A549 (cell line): ENCODE measurements around the gene EPB42. TPM values are rescaled to one million over a fixed set of nuclear protein-coding genes. Genes with fewer than 3 reads are reported as not detected.

Source experiments
- ATAC-seq, 2 experiments: fragments of 200-7000 bp in 1 of 2; fragments of >200 bp in 1 of 2; cut with Nextera tagmentation in 1 of 2; cut with Tn5 transposase in 1 of 2; 3 replicates each; pipeline versions ENCODE4 v1.8.0 to v1.9.1; 2018 to 2020; ENCODE audit warnings: mild to moderate bottlenecking in 1 of 2, moderate library complexity in 1 of 2
- CTCF ChIA-PET: fragments of 300-600 bp; sonication (Branson Sonifier 250); formaldehyde crosslinking; extraction: SDS; loops from one replicate; lab custom pipeline; 2021; ENCODE audit warnings: antibody characterized with exemption, inconsistent platforms; lab: Yijun Ruan, JAX
- POLR2A ChIA-PET: fragments of 350-600 bp; formaldehyde crosslinking; extraction: SDS; loops from one replicate; lab custom pipeline; 2021; ENCODE audit warnings: antibody characterized with exemption, inconsistent platforms; lab: Yijun Ruan, JAX
- DNase-seq, 2 experiments: peaks; one replicate each; pipeline versions ENCODE4 v3.0.0 to v3.0.0-alpha.2; 2011 to 2016; ENCODE audit warnings: low read depth in 1 of 2, low spot score in 1 of 2
- FAIRE-seq: peaks from 2 replicates; lab custom pipeline; 2011; peaks lifted over from hg19 to GRCh38; lab: Jason Lieb, UNC
- H3K27ac ChIP-seq, 2 experiments: fragments of >200 bp; sonication (Bioruptor Twin); formaldehyde crosslinking; 3 replicates each; pipeline ENCODE4 v1.5.1; 2016 to 2017
- H3K4me1 ChIP-seq: fragments of >200 bp; sonication (Bioruptor Twin); formaldehyde crosslinking; 3 replicates; pipeline ENCODE4 v1.6.1; 2016
- H3K4me2 ChIP-seq: fragments of >200 bp; sonication (Bioruptor Twin); formaldehyde crosslinking; 3 replicates; pipeline ENCODE4 v1.6.1; 2016
- H3K4me3 ChIP-seq: fragments of >200 bp; sonication (Bioruptor Twin); formaldehyde crosslinking; 3 replicates; pipeline ENCODE4 v1.5.1; 2016
- H3K9me3 ChIP-seq: fragments of >200 bp; sonication (Bioruptor Twin); formaldehyde crosslinking; 3 replicates; pipeline ENCODE4 v1.6.1; 2016
- CBX2 ChIP-seq: fragments of 200-600 bp; sonication (generic); IDR thresholded peaks from 2 replicates; pipeline ENCODE4 v1.6.1; 2016; ENCODE audit warnings: low read depth, mild to moderate bottlenecking, borderline replicate concordance
- CEBPB ChIP-seq, 2 experiments: fragments of >200 bp in 1 of 2; sonication (Bioruptor Twin) in 1 of 2; formaldehyde crosslinking in 1 of 2; IDR thresholded peaks; 2 replicates each; pipeline ENCODE4 v1.6.1; 2012 to 2016
- EHMT2 ChIP-seq: fragments of 200-600 bp; sonication (generic); IDR thresholded peaks from 2 replicates; pipeline ENCODE4 v1.6.1; 2016; ENCODE audit warnings: antibody characterized with exemption, low read depth, mild to moderate bottlenecking, moderate library complexity
- HDAC2 ChIP-seq: fragments of 200-600 bp; sonication (generic); IDR thresholded peaks from 2 replicates; pipeline ENCODE4 v1.6.1; 2016
- HEYL ChIP-seq: fragments of 250-450 bp; sonication (Bioruptor Pico); IDR thresholded peaks from 2 replicates; pipeline ENCODE4 v1.8.0; 2021; ENCODE audit warnings: mild to moderate bottlenecking, moderate library complexity
- HOXB13 ChIP-seq: fragments of 250-450 bp; sonication (Bioruptor Pico); IDR thresholded peaks from 2 replicates; pipeline ENCODE4 v1.5.0; 2020; ENCODE audit warnings: low read depth, mild to moderate bottlenecking, moderate library complexity
- HOXB5 ChIP-seq: fragments of 250-450 bp; sonication (Bioruptor Pico); IDR thresholded peaks from 2 replicates; pipeline ENCODE4 v1.5.0; 2020; ENCODE audit warnings: mild to moderate bottlenecking, moderate library complexity
- JUN ChIP-seq, 2 experiments: fragments of >200 bp; sonication (Bioruptor Twin); formaldehyde crosslinking; IDR thresholded peaks; 2 replicates in 1 of 2; 3 replicates in 1 of 2; pipeline ENCODE4 v1.6.1; 2016 to 2017
- JUNB ChIP-seq: fragments of >200 bp; sonication (Bioruptor Twin); formaldehyde crosslinking; IDR thresholded peaks from 2 replicates; pipeline ENCODE4 v1.6.1; 2016
- KDM1A ChIP-seq: fragments of 200-600 bp; sonication (generic); IDR thresholded peaks from 2 replicates; pipeline ENCODE4 v1.6.1; 2016; ENCODE audit warnings: low read depth, mild to moderate bottlenecking
- MYC ChIP-seq: IDR thresholded peaks from 2 replicates; pipeline ENCODE4 v1.6.1; 2012; ENCODE audit warnings: mild to moderate bottlenecking, inconsistent platforms, low read length, improper control_type of control experiment, borderline replicate concordance
- NPAS2 ChIP-seq: fragments of 250-450 bp; sonication (Bioruptor Pico); IDR thresholded peaks from 2 replicates; pipeline ENCODE4 v1.8.0; 2022; ENCODE audit warnings: mild to moderate bottlenecking, moderate library complexity, borderline replicate concordance
- NR3C1 ChIP-seq: fragments of >200 bp; sonication (Bioruptor Twin); formaldehyde crosslinking; IDR thresholded peaks from 3 replicates; pipeline ENCODE4 v1.6.1; 2017
- PHF8 ChIP-seq: fragments of 200-600 bp; sonication (generic); IDR thresholded peaks from 2 replicates; pipeline ENCODE4 v1.6.1; 2016; ENCODE audit warnings: low read depth, mild to moderate bottlenecking, antibody characterized with exemption, moderate library complexity, borderline replicate concordance
- POLR2A ChIP-seq: IDR thresholded peaks from 2 replicates; pipeline ENCODE4 v1.6.1; 2012; ENCODE audit warnings: mild to moderate bottlenecking, low read length
- POLR2AphosphoS2 ChIP-seq: conservative IDR thresholded peaks from 2 replicates; pipeline ENCODE4 v1.6.1; 2012; ENCODE audit warnings: low read length, improper control_type of control experiment, inconsistent platforms
- RAD21 ChIP-seq, 2 experiments: fragments of >200 bp in 1 of 2; sonication (Bioruptor Twin) in 1 of 2; formaldehyde crosslinking in 1 of 2; IDR thresholded peaks in 1 of 2; conservative IDR thresholded peaks in 1 of 2; 2 replicates in 1 of 2; 3 replicates in 1 of 2; pipeline ENCODE4 v1.6.1; 2012 to 2018; ENCODE audit warnings: inconsistent platforms in 1 of 2
- RFX5 ChIP-seq: fragments of 450-650 bp; IDR thresholded peaks from 2 replicates; pipeline ENCODE4 v1.7.1; 2014; ENCODE audit warnings: antibody characterized with exemption, mild to moderate bottlenecking, moderate library complexity
- RNF2 ChIP-seq: fragments of 200-600 bp; sonication (generic); IDR thresholded peaks from 2 replicates; pipeline ENCODE4 v1.6.1; 2016; ENCODE audit warnings: low read depth, mild to moderate bottlenecking, antibody characterized with exemption, moderate library complexity, borderline replicate concordance
- SMC3 ChIP-seq: fragments of >200 bp; sonication (Bioruptor Twin); formaldehyde crosslinking; IDR thresholded peaks from 3 replicates; pipeline ENCODE4 v1.6.1; 2018; ENCODE audit warnings: inconsistent platforms
- ZC3H11A ChIP-seq: fragments of 450-650 bp; IDR thresholded peaks from 2 replicates; pipeline ENCODE4 v1.6.1; 2014; ENCODE audit warnings: antibody characterized with exemption, mild to moderate bottlenecking
- ZSCAN20 ChIP-seq: fragments of 250-450 bp; sonication (Bioruptor Pico); IDR thresholded peaks from 2 replicates; pipeline ENCODE4 v1.8.0; 2022; ENCODE audit warnings: mild to moderate bottlenecking, moderate library complexity
- WGBS: methylation state at CpG from one replicate; pipeline ENCODE4 v1.1.6; 2017; ENCODE audit errors: missing lambda C conversion rate; 5-methylcytosine and 5-hydroxymethylcytosine counted together
- polyA plus RNA-seq, 4 experiments: library from polyadenylated mRNA; depleted of rRNA in 3 of 4; stranded (reverse); fragments of >200 nt; fragmentation: RNase III in 1 of 4; extraction: RNeasy Plus Mini Kit Qiagen cat#74134 plus additional on column Dnase treatment in 1 of 4; gene quantifications; 2 replicates in 3 of 4; 3 replicates in 1 of 4; pipeline ENCODE4 v1.2.3, GENCODE V29; 2011 to 2017
- TF ChIP-seq, protein P1 (sequence below): fragments of >200 bp; sonication (Bioruptor Twin); formaldehyde crosslinking; IDR thresholded peaks from 3 replicates; pipeline ENCODE4 v1.5.1; 2016
- TF ChIP-seq, protein P2 (sequence below): fragments of 250-450 bp; sonication (Bioruptor Pico); IDR thresholded peaks from 2 replicates; pipeline ENCODE4 v1.5.0; 2021; ENCODE audit warnings: mild to moderate bottlenecking, moderate library complexity, borderline replicate concordance
- TF ChIP-seq, protein P3 (sequence below): fragments of 150-350 bp; IDR thresholded peaks from 2 replicates; pipeline ENCODE4 v1.6.1; 2014; ENCODE audit warnings: low read depth, mild to moderate bottlenecking, low read length
- TF ChIP-seq, protein P4 (sequence below): IDR thresholded peaks from 2 replicates; pipeline ENCODE4 v1.6.1; 2012

The EPB42 gene
- polyA plus RNA-seq, 2 of the 4 experiments (the other 2 are of a cell fraction), result not detected

DNA sequence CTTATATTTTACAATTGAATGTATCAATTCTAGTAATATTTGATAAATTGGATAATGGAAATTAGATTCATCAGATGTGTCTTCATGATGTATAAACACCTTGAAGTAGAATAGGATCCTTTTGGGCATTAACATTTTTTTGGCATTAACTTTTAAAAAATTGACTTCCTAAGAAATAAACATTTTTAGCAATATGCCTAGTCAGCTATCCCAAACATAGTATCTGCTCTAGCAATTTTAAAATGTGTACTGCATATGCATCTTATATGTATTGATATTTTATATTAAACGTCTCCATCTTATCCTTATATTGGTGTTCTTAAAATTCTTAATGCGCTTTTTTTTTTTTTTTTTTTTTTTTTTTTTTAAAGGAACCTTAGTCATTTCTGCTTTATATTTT is 27.1 kb downstream of the EPB42 start:
- TF ChIP-seq KDM1A (no peak), CBX2 (no peak), JUN (IDR thresholded peaks at IDR 0.05) (no peak), NPAS2 (CRISPR knock-in tag) (no peak), MYC (no peak), PHF8 (no peak), EHMT2 (no peak), HOXB5 (CRISPR knock-in tag) (no peak), HDAC2 (no peak), RNF2 (no peak), POLR2AphosphoS2 (no peak), HOXB13 (CRISPR knock-in tag) (no peak), JUNB (no peak), POLR2A (no peak), RAD21 (conservative IDR thresholded peaks at IDR 0.05 in 1 of 2, IDR thresholded peaks at IDR 0.05 in 1 of 2) (no peak), ZSCAN20 (CRISPR knock-in tag) (no peak), ZC3H11A (no peak)
- TF ChIP-seq, protein P1, sequence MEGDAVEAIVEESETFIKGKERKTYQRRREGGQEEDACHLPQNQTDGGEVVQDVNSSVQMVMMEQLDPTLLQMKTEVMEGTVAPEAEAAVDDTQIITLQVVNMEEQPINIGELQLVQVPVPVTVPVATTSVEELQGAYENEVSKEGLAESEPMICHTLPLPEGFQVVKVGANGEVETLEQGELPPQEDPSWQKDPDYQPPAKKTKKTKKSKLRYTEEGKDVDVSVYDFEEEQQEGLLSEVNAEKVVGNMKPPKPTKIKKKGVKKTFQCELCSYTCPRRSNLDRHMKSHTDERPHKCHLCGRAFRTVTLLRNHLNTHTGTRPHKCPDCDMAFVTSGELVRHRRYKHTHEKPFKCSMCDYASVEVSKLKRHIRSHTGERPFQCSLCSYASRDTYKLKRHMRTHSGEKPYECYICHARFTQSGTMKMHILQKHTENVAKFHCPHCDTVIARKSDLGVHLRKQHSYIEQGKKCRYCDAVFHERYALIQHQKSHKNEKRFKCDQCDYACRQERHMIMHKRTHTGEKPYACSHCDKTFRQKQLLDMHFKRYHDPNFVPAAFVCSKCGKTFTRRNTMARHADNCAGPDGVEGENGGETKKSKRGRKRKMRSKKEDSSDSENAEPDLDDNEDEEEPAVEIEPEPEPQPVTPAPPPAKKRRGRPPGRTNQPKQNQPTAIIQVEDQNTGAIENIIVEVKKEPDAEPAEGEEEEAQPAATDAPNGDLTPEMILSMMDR, result no peak
- TF ChIP-seq, protein P2, sequence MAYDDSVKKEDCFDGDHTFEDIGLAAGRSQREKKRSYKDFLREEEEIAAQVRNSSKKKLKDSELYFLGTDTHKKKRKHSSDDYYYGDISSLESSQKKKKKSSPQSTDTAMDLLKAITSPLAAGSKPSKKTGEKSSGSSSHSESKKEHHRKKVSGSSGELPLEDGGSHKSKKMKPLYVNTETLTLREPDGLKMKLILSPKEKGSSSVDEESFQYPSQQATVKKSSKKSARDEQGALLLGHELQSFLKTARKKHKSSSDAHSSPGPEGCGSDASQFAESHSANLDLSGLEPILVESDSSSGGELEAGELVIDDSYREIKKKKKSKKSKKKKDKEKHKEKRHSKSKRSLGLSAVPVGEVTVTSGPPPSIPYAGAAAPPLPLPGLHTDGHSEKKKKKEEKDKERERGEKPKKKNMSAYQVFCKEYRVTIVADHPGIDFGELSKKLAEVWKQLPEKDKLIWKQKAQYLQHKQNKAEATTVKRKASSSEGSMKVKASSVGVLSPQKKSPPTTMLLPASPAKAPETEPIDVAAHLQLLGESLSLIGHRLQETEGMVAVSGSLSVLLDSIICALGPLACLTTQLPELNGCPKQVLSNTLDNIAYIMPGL (CRISPR knock-in tag), result no peak
- TF ChIP-seq, protein P3, sequence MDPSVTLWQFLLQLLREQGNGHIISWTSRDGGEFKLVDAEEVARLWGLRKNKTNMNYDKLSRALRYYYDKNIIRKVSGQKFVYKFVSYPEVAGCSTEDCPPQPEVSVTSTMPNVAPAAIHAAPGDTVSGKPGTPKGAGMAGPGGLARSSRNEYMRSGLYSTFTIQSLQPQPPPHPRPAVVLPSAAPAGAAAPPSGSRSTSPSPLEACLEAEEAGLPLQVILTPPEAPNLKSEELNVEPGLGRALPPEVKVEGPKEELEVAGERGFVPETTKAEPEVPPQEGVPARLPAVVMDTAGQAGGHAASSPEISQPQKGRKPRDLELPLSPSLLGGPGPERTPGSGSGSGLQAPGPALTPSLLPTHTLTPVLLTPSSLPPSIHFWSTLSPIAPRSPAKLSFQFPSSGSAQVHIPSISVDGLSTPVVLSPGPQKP, result no peak
- 77% methylated on average over 2 of the region's 2 CpGs for WGBS
- no peaks in the 10 kb centered on the region for H3K4me1 ChIP-seq
- ChIA-PET CTCF (interaction anchor here (1.2 to 3.6 kb wide), 2 partner anchors 10 to 92 kb away, joined by 6 to 18 read pairs; no protein-coding TSS in a partner anchor), POLR2A (interaction anchor here (0.6 kb wide), 2 partner anchors 47 to 88 kb away, joined by 3 to 4 read pairs; partner anchors contain the start of gene UBR1)
- FAIRE-seq (no peak), ATAC-seq (no peak), DNase-seq (no peak)
- no peak overlapping the region for H3K4me2 ChIP-seq
- no peak overlapping the region for H3K27ac ChIP-seq
- no peak overlapping the region for H3K4me3 ChIP-seq
- H3K9me3 ChIP-seq, result no peaks in the 10 kb centered on the region

DNA sequence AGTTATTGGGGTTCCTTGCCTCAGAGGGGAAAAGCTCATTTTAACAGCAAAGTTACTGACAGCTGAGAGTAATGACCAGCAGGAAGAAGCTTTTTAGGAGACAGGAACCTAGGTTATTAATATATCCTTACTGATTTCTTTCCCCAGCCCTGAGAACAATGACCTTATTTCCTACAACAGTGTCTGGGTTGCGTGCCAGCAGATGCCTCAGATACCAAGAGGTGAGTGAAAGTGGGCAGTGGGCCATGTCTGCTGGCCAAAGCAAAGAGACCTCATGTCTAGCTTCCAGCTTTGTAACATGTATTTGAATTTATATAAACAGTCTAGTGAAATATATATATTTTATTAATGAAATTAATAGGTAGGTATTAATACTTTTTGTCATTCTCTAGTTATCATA is 30.6 kb downstream of the EPB42 start:
- H3K4me3 ChIP-seq, result no peak overlapping the region
- CTCF ChIA-PET, result interaction anchor here (1.0 to 1.7 kb wide), 3 partner anchors 15 to 96 kb away, joined by 4 to 19 read pairs (median 10); no protein-coding TSS in a partner anchor

More for the DNA sequence above, 30.6 kb downstream of the EPB42 start:
- Histone ChIP-seq H3K4me2 (no peak overlapping the region), H3K9me3 (no peaks in the 10 kb centered on the region), H3K27ac (no peak overlapping the region), H3K4me1 (peaks cover 6% of the 10 kb centered on the region; the same call in 2 of the 3 replicates)
- POLR2A ChIA-PET, result interaction anchor here (1.0 kb wide), 1 partner anchor 14 kb away, joined by 3 read pairs; no protein-coding TSS in a partner anchor
- DNase-seq (no peak), ATAC-seq (no peak), FAIRE-seq (no peak)
- TF ChIP-seq HDAC2 (no peak), PHF8 (no peak), SMC3 (no peak), HEYL (no peak), RFX5 (no peak), NR3C1 (no peak), JUN (IDR thresholded peaks at IDR 0.05) (no peak), CEBPB (IDR thresholded peaks at IDR 0.05) (no peak)
- TF ChIP-seq, protein P4, sequence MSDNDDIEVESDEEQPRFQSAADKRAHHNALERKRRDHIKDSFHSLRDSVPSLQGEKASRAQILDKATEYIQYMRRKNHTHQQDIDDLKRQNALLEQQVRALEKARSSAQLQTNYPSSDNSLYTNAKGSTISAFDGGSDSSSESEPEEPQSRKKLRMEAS, result no peak
- TF ChIP-seq, protein P3, result no peak
- 100% methylated on average over 1 of the region's 1 CpG for WGBS
